ENCODE results near the gene NT5DC1. TPM values are rescaled to one million over a fixed set of nuclear protein-coding genes. Genes with fewer than 3 reads are reported as not detected.
A peak's percentile ranks its signal among the peaks of the same experiment; 100 is the strongest.

Gene NT5DC1
- total RNA-seq, 1 donor from 2014 or later: 44.1 TPM

GRCh38 chr6:116126032-116126431 is 25.4 kb downstream of the NT5DC1 start, which contains the start of gene COL10A1:
TSS of gene COL10A1 (minus strand) at chr6:116126132. CDS start at chr6:116125492, 640 bp downstream.
- no peak for DNase-seq (ENCODE audit: low spot score)
- intact Hi-C loops (cut with micrococcal nuclease): no loop called here
- H3K27ac Mint-ChIP-seq: no peak within 1 kb of the TSS

GRCh38 chr6:116127771-116128493 is 27.3 kb downstream of the NT5DC1 start:
- Mint-ChIP-seq H3K4me1 (ENCODE audit: low read depth) (peaks cover 7% of the 10 kb centered on the region), H3K36me3 (ENCODE audit: low read depth) (peaks cover 6% of the 10 kb centered on the region), H3K27me3 (ENCODE audit: low read depth) (no peaks in the 10 kb centered on the region), H3K4me3 (ENCODE audit: low read depth) (no peak overlapping the region), H3K27ac (no peak overlapping the region), H3K9me3 (no peaks in the 10 kb centered on the region)
- DNase-seq (ENCODE audit: low spot score): no peak
- intact Hi-C loops (cut with micrococcal nuclease): no loop called here

More at GRCh38 chr6:116126032-116126431, 25.4 kb downstream of the NT5DC1 start, which contains the start of gene COL10A1:
- peaks cover 2% of the 10 kb centered on the region for H3K36me3 Mint-ChIP-seq (ENCODE audit: low read depth)
- H3K27me3 Mint-ChIP-seq (ENCODE audit: low read depth): no peaks in the 10 kb centered on the region
- peaks cover 5% of the 10 kb centered on the region for H3K4me1 Mint-ChIP-seq (ENCODE audit: low read depth)
- no peaks in the 10 kb centered on the region for H3K9me3 Mint-ChIP-seq
- no peak within 1 kb of the TSS for H3K4me3 Mint-ChIP-seq (ENCODE audit: low read depth)

DNA sequence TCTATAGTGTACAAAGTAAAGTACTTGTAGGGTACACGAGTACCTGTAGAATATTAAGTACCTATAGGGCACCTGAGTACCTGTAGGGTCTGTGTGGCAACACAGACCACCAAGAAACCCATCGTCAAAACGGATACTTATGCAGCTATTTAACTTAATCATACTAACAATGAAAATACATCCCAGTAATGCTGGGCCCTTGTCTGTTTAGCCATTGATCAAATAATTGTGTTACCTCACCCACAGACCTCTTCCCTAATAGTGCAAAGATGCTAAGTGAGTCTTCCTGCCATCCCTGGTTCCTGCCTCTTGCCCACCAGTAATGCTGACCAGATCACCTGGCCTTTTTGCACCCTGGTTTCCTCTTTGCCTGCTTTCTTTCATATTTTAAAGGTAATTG is 32.8 kb downstream of the NT5DC1 start:
- Mint-ChIP-seq H3K27me3 (ENCODE audit: low read depth) (no peaks in the 10 kb centered on the region), H3K4me1 (ENCODE audit: low read depth) (peaks cover 20% of the 10 kb centered on the region), H3K36me3 (ENCODE audit: low read depth) (peaks cover 18% of the 10 kb centered on the region), H3K4me3 (ENCODE audit: low read depth) (no peak overlapping the region), H3K9me3 (no peaks in the 10 kb centered on the region), H3K27ac (no peak overlapping the region)
- DNase-seq (ENCODE audit: low spot score): no peak
- intact Hi-C loops (cut with micrococcal nuclease): no loop called here

DNA sequence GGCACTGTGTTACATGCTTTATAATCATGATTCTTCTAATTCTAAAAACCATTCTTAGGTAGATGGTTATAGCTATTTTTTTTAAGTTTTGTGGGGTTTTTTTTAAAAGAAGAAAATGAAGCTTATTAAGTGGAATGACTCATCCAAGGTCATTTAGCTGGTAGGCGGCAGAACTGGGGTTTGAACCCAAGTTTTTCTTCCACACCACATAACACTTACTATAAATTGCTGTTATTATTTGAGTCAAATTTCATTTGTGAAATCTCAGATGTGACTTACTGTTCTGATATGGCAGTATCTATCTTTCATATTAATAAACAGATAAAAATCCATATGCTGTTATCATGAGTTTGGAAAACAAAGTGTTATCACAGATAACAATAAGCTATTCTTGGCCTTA is 35.7 kb downstream of the NT5DC1 start:
- Mint-ChIP-seq H3K4me3 (ENCODE audit: low read depth) (no peak overlapping the region), H3K27ac (no peak overlapping the region), H3K4me1 (ENCODE audit: low read depth) (peaks cover 14% of the 10 kb centered on the region), H3K36me3 (ENCODE audit: low read depth) (peaks cover 25% of the 10 kb centered on the region), H3K27me3 (ENCODE audit: low read depth) (no peaks in the 10 kb centered on the region), H3K9me3 (no peaks in the 10 kb centered on the region)
- no peak for DNase-seq (ENCODE audit: low spot score)
- intact Hi-C loops (cut with micrococcal nuclease): no loop called here

GRCh38 chr6:116136933-116137340 is 36.3 kb downstream of the NT5DC1 start:
- intact Hi-C loops (cut with micrococcal nuclease): no loop called here
- no peaks in the 10 kb centered on the region for H3K27me3 Mint-ChIP-seq (ENCODE audit: low read depth)
- H3K4me1 Mint-ChIP-seq (ENCODE audit: low read depth): peaks cover 14% of the 10 kb centered on the region
- H3K4me3 Mint-ChIP-seq (ENCODE audit: low read depth): no peak overlapping the region
- H3K27ac Mint-ChIP-seq: peak overlapping the region; percentile 15
- peaks cover 21% of the 10 kb centered on the region for H3K36me3 Mint-ChIP-seq (ENCODE audit: low read depth)
- no peaks in the 10 kb centered on the region for H3K9me3 Mint-ChIP-seq
- no peak for DNase-seq (ENCODE audit: low spot score)

DNA sequence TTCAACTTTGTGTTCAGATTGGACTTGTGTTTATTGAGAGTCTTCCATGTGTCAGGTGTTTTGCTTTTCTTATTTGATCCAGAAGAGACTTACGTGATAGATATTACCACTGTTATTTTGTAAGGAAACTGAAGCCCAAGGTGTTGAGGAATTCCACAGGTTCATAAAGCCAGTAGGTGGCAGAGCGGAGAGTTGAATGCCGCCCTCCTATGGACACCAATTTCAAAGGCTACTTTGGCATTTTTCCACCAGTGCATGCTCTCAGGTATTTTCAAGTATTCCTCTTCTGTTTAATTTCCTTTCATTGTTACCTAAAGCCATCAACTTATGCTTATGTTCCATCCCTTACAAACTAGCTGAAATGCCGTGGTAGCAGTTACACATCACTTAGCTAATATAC is 39.3 kb downstream of the NT5DC1 start:
- DNase-seq (ENCODE audit: low spot score): no peak
- H3K27me3 Mint-ChIP-seq (ENCODE audit: low read depth): no peaks in the 10 kb centered on the region
- intact Hi-C loops (cut with micrococcal nuclease): no loop called here
- H3K9me3 Mint-ChIP-seq: no peaks in the 10 kb centered on the region
- H3K36me3 Mint-ChIP-seq (ENCODE audit: low read depth): peaks cover 21% of the 10 kb centered on the region
- H3K27ac Mint-ChIP-seq: no peak overlapping the region
- peaks cover 14% of the 10 kb centered on the region for H3K4me1 Mint-ChIP-seq (ENCODE audit: low read depth)
- H3K4me3 Mint-ChIP-seq (ENCODE audit: low read depth): no peak overlapping the region

GRCh38 chr6:116144605-116145004 is 44.0 kb downstream of the NT5DC1 start:
- Mint-ChIP-seq H3K4me1 (ENCODE audit: low read depth) (no peaks in the 10 kb centered on the region), H3K36me3 (ENCODE audit: low read depth) (peaks cover 7% of the 10 kb centered on the region), H3K9me3 (no peaks in the 10 kb centered on the region), H3K27me3 (ENCODE audit: low read depth) (no peaks in the 10 kb centered on the region), H3K4me3 (ENCODE audit: low read depth) (no peak overlapping the region), H3K27ac (no peak overlapping the region)
- no peak for DNase-seq (ENCODE audit: low spot score)
- intact Hi-C loops (cut with micrococcal nuclease): no loop called here

DNA sequence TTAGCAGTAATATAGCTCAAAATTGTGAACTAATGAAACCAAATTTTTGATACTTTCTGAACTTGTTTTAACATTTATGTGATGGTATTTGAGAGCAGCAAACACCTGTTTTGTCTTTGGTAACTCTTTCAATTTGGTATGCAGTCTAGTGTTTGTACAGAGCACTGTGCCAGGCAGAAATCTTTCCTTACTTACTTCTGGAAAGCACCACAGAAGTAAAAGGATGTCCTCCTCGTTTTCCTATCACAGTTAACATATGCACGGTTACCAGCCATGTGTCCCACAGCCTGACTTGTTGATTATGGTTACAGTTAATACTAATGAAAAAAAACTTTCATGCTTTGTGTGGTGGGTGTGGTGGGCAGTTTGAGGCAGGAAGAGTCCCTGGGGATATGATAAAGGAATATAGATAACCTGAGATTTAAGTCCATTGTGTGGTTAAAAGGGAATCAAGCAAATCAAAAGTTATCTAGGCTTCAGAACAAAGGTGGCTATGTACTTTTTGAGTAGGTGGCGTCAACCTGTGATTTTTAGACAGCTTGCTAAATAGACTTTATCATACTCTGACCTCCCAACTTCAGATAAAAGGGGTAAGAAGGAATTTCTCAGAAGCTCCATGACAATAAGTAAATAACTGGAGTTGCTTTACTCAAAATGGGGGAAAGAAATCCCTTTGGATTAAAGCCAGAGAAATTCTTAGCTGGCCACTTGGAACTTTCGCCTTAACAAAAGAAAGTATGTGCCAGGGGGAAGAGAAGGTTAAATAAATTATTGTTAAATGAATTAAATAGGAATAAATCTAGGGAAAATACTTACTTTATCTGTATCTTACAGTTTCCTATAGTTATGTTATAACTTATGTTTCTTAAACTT is 45.4 kb downstream of the NT5DC1 start:
- intact Hi-C loops (cut with micrococcal nuclease): no loop called here
- DNase-seq (ENCODE audit: low spot score): no peak
- Mint-ChIP-seq H3K9me3 (no peaks in the 10 kb centered on the region), H3K36me3 (ENCODE audit: low read depth) (peaks cover 8% of the 10 kb centered on the region), H3K4me1 (ENCODE audit: low read depth) (no peaks in the 10 kb centered on the region), H3K27ac (no peak overlapping the region), H3K4me3 (ENCODE audit: low read depth) (no peak overlapping the region), H3K27me3 (ENCODE audit: low read depth) (no peaks in the 10 kb centered on the region)

DNA sequence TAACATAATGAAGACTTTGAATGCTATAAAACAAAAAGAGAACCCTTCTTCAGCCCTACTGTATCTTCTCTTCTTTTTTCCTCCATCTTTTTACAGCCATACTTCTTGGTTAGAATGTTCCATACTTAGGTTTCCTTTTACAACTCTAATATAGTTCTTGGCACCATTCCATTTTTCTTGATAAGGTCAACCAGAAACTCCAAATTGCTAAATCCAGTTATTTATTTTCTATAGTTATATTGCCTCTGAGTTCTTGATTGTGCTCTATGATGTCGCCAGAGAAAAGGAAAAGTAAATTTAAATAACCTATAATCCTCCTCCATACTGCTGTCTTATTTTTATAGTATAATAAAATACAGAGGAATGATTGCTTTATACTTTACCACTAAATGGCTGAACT is 52.0 kb downstream of the NT5DC1 start:
- Mint-ChIP-seq H3K4me3 (ENCODE audit: low read depth) (no peak overlapping the region), H3K27me3 (ENCODE audit: low read depth) (no peaks in the 10 kb centered on the region), H3K27ac (no peak overlapping the region), H3K9me3 (no peaks in the 10 kb centered on the region), H3K4me1 (ENCODE audit: low read depth) (no peaks in the 10 kb centered on the region), H3K36me3 (ENCODE audit: low read depth) (peaks cover 6% of the 10 kb centered on the region)
- no peak for DNase-seq (ENCODE audit: low spot score)
- intact Hi-C loops (cut with micrococcal nuclease): no loop called here

DNA sequence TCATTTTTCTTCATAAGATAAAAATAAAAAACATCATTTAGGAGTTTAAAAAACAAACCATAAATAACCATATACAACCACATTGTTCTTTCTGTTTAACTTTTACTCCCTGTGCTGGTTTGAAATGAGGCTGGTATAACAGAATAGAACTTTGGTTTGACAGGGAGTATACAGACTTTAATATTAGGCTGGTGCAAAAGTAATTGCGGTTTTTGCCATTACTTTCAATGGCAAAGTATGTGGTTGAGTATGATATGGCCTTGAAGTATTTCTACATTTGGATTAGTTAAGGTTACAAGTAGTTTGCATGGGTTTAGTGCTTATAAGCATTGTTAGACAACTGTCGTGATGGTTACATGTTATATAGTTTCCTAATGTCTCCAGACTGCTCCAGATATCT is 54.2 kb downstream of the NT5DC1 start:
- Mint-ChIP-seq H3K9me3 (no peaks in the 10 kb centered on the region), H3K4me3 (ENCODE audit: low read depth) (no peak overlapping the region), H3K4me1 (ENCODE audit: low read depth) (no peaks in the 10 kb centered on the region), H3K36me3 (ENCODE audit: low read depth) (peaks cover 6% of the 10 kb centered on the region), H3K27me3 (ENCODE audit: low read depth) (no peaks in the 10 kb centered on the region), H3K27ac (no peak overlapping the region)
- no peak for DNase-seq (ENCODE audit: low spot score)
- intact Hi-C loops (cut with micrococcal nuclease): no loop called here

DNA sequence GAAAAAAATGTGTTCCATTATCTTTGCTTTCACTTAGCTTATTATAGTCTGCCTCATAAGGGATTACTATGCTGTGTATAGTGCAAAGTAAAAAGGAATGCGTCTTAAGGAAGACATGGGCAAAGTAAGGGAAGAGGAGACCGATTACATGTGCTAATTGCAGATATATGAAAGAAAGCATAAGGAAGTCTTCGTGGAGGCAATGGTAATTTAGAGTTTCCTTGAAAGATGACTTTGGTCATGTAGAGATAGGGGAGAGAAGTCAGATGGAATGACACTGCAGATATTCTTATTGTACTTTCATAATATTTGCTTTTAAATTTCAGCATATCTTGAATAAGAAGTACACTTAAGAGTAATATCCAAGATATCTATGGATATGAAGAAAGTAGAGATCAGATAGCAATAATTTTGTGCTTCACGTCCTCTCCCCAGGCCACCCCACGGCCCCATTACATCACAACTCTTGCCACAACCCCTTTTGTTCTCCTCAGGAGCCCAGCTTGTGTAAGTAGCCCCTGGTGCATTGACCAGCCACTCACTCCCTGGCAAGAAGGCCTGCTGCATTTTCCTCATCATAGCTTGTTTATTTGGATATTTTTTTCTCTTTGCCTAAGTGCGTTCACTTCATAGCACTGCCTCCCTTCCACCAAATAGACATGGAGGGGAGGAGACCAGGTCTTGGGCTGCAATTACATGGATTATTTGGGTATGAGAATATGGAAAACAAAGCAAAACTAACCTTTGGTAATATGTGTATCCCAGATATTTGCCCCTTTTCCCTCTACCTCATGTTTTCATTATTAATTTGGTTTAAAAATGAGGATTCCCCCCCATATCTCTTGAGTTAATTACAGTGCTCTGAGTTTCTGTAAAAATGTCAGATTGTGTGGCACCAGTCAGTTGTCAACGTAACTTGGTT is 56.0 kb downstream of the NT5DC1 start:
- intact Hi-C loops (cut with micrococcal nuclease): no loop called here
- H3K36me3 Mint-ChIP-seq (ENCODE audit: low read depth): peaks cover 9% of the 10 kb centered on the region

DNA sequence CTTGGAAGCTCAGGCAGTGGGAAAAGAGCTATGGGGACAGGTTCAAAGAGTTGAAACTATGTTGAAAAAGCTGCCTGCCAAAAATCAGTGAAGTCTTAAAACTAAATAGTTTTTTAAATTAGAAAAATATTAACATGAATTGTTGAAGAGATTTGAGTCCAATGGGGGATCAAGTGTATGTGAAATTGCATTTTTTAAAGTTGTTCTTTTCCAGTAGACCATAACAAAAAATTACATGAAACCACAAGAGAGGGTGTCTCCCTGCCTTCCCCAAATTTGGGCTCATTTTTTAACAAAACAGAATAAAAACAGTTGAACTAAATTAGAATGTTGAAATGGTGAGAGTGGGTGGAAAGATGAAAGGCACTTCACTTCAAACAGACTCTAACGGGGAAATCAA is 56.7 kb downstream of the NT5DC1 start:
- peaks cover 12% of the 10 kb centered on the region for H3K36me3 Mint-ChIP-seq (ENCODE audit: low read depth)
- no peak overlapping the region for H3K4me3 Mint-ChIP-seq (ENCODE audit: low read depth)
- no peak overlapping the region for H3K27ac Mint-ChIP-seq
- intact Hi-C loops (cut with micrococcal nuclease): no loop called here
- no peaks in the 10 kb centered on the region for H3K27me3 Mint-ChIP-seq (ENCODE audit: low read depth)
- peaks cover 3% of the 10 kb centered on the region for H3K4me1 Mint-ChIP-seq (ENCODE audit: low read depth)
- no peak for DNase-seq (ENCODE audit: low spot score)
- peaks cover 10% of the 10 kb centered on the region for H3K9me3 Mint-ChIP-seq

More for the DNA sequence above, 56.0 kb downstream of the NT5DC1 start:
- no peak for DNase-seq (ENCODE audit: low spot score)
- Mint-ChIP-seq H3K27me3 (ENCODE audit: low read depth) (no peaks in the 10 kb centered on the region), H3K4me1 (ENCODE audit: low read depth) (peaks cover 3% of the 10 kb centered on the region), H3K27ac (no peak overlapping the region), H3K9me3 (peaks cover 6% of the 10 kb centered on the region), H3K4me3 (ENCODE audit: low read depth) (no peak overlapping the region)
